ENCODE results near the gene ACTA1. TPM values are rescaled to one million over a fixed set of nuclear protein-coding genes. Genes with fewer than 3 reads are reported as not detected.

ACTA1 gene
- total and polyA plus RNA-seq, 10 of the 15 experiments (the other 5 are each of a cell fraction or from before 2014, with no cell fraction given): 0.05 to 0.35 (median 0.12) TPM; not detected in 7

- no peak for FAIRE-seq
- RAD21 ChIA-PET (ENCODE audit: unreplicated experiment): no interaction called here
- Histone ChIP-seq H3K79me2 (ENCODE audit: control insufficient read depth, insufficient read depth, low read length) (no peaks in the 10 kb centered on the region), H3K9ac (ENCODE audit: control insufficient read depth, insufficient read depth, low read length) (no peak overlapping the region), H3K27me3 (replicated peaks in 1 of 2; ENCODE audit: control insufficient read depth in 2 of 2, insufficient read depth in 2 of 2, low read length in 1 of 2) (no peaks in the 10 kb centered on the region), H3K36me3 (ENCODE audit: control insufficient read depth in 2 of 2, insufficient read depth in 2 of 2, low read length in 1 of 2) (peaks cover 0 to 7% of the 10 kb centered on the region in 2 experiments; a peak in 3 of 4 replicates), H2AFZ (ENCODE audit: control insufficient read depth, low read depth, low read length) (no peak overlapping the region), H4K20me1 (ENCODE audit: control insufficient read depth, insufficient read depth) (no peaks in the 10 kb centered on the region; the same call in 1 of the 2 replicates), H3K9me3 (replicated peaks; ENCODE audit: control insufficient read depth, insufficient read depth, low read length) (no peaks in the 10 kb centered on the region), H3K4me1 (ENCODE audit: control insufficient read depth, insufficient read depth, low read length) (no peaks in the 10 kb centered on the region), H3K4me2 (ENCODE audit: control insufficient read depth, insufficient read depth) (no peak overlapping the region), H3K4me3 (no peak overlapping the region), H3K27ac (ENCODE audit: control insufficient read depth, insufficient read depth) (no peak overlapping the region)
- 98% methylated on average over 11 of the region's 11 CpGs for WGBS (ENCODE audit: insufficient coverage, insufficient replicate concordance, low lambda C conversion rate, missing lambda C conversion rate)
- POLR2A ChIA-PET: no interaction called here
- intact Hi-C loops (cut with micrococcal nuclease; ENCODE audit: unreplicated experiment): no loop called here
- no peak for DNase-seq (ENCODE audit: low read depth, low spot score)
- no peak for ATAC-seq
- in situ Hi-C loops (cut with MboI): no loop called here
- no TSS peak for BruUV-seq (replicated peaks)
- CTCF ChIA-PET: interaction anchor here (1.7 kb wide), 1 partner anchor 34 kb away, joined by 6 read pairs; no protein-coding TSS in a partner anchor
- SMC1A ChIA-PET (ENCODE audit: uncharacterized antibody, unreplicated experiment): no interaction called here
- no peak for TF ChIP-seq CREB1 (IDR thresholded peaks at IDR 0.05; ENCODE audit: low read depth)
- no peak for TF ChIP-seq NBN (IDR thresholded peaks at IDR 0.05)
- TF ChIP-seq EED (IDR thresholded peaks at IDR 0.05; ENCODE audit: low read depth): no peak
- no peak for TF ChIP-seq HDAC6 (IDR thresholded peaks at IDR 0.05; ENCODE audit: unreplicated experiment)
- no peak for TF ChIP-seq CBX5 (IDR thresholded peaks at IDR 0.05; ENCODE audit: low read depth)
- no peak for TF ChIP-seq BMI1 (IDR thresholded peaks at IDR 0.05; ENCODE audit: borderline replicate concordance)
- TF ChIP-seq SUPT20H (IDR thresholded peaks at IDR 0.05; ENCODE audit: borderline replicate concordance, control insufficient read depth, low read depth, low read length): no peak
- TF ChIP-seq HSF1 (IDR thresholded peaks at IDR 0.05; ENCODE audit: low read depth, low read length): no peak
- no peak for TF ChIP-seq JUNB (IDR thresholded peaks at IDR 0.05)
These were observed 13.9 kb upstream of the ACTA1 start for GRCh38 chr1:229447809-229448252.

Data from GM12878 (cell line).